HPDE6-E6E7 (cell line): ENCODE results near the gene RNFT1.
A peak's percentile ranks its signal among the peaks of the same experiment; 100 is the strongest.
"Not testable (repeated sequence)": the region's sequence is repeated elsewhere in the genome, so short reads cannot be mapped to it uniquely, and the experiment has no call there.

ENCODE experiments used
- DNase-seq: peaks from one replicate; pipeline ENCODE4 v3.0.0; 2011; ENCODE audit warnings: missing footprints; ENCODE audit errors: extremely low spot score

Gene RNFT1

GRCh38 chr17:59964482-59965328 lies at the start of gene RNFT1:
Gene RNFT1 (minus strand): TSS chr17:59964740. CDS start chr17:59964663, 77 bp downstream.
- DNase-seq = peak; percentile 79

DNA sequence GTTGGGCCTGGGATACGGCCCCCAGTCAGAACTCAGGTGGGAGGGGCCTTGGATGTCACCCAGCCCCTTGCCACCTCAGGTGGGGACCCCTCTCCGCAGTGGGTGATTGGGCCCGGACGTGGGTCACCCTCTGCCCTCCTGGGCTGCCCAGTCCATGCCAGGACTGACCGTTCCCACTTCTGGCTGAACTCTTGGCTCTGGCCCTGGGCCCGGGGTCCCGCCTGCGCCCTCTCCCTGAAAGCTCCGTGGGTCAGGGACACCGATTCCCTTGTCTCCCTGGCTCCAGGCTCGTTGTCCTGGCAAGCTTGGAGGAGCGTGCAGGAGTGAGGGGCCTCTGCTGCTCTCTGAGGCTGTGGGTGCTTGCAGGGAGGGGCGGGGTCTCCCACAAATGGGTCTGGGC lies 44.8 kb upstream of the RNFT1 start:
- DNase-seq = not testable (repeated sequence)

- not testable (repeated sequence) for DNase-seq
Measured at GRCh38 chr17:60008377-60008776, 43.8 kb upstream of the RNFT1 start.

GRCh38 chr17:60006160-60006559 lies 41.6 kb upstream of the RNFT1 start:
- DNase-seq = no peak

- not testable (repeated sequence) for DNase-seq
Measured at GRCh38 chr17:60004561-60004960, 40.0 kb upstream of the RNFT1 start.

GRCh38 chr17:60002405-60002804 lies 37.9 kb upstream of the RNFT1 start:
- DNase-seq = not testable (repeated sequence)

- DNase-seq = not testable (repeated sequence)
Measured at GRCh38 chr17:59996608-59997007, 32.1 kb upstream of the RNFT1 start.

DNA sequence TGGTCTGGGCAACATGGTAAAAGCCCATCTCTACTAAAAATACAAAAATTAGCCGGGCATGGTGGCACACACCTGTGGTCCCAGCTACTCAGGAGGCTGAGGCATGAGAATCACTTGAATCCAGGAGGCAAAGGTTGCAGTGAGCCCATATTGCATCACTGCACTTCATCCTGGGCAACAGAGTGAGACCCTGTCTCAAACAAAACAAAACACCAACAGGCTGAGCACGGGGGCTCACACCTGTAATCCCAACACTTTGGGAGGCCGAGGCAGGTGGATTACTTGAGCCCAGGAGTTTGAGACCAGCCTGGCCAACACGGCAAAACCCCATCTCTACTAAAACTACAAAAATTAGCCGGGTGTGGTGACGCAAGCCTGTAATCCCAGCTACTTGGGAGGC lies 10.6 kb upstream of the RNFT1 start:
- not testable (repeated sequence) for DNase-seq

DNA sequence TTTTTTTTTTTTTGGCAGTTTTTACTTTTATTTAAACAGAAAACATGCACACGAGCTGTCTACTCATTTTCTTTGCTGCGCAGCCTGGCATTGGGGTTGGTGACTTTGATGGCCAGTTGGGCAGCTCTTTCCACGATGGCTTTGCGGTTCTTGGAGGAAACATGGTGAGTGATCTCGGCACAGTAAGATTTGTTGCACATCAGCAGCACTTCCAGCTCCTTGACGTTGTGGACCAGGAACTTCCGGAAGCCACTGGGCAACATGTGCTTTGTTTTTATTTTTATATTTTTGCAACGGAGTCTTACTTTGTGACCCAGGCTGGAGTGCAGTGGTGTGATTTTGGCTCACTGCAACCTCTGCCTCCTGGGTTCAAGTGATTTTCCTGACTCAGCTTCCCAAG lies 8.9 kb upstream of the RNFT1 start:
- DNase-seq = not testable (repeated sequence)

GRCh38 chr17:59972778-59973177 lies 8.2 kb upstream of the RNFT1 start:
- no peak for DNase-seq

DNA sequence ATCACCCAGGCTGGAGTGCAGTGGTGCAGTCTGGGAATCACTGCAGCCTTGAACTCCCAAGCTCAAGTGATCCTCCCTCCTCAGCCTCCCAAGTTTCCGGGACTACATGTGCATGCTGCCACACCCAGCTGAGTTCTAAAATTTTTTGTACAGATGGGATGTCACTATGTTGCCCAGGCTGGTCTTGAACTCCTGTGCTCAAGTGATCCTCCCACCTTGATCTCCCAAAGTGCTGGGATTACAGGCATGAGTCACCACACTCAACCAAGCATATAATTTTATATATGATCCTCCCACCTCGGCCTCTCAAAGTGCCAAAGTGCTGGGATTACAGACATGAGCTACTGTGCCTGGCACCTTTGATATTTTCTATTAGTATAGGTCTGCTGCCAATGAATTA lies 7.2 kb upstream of the RNFT1 start:
- not testable (repeated sequence) for DNase-seq

GRCh38 chr17:59963738-59964481 lies 630 bp downstream of the RNFT1 start:
- DNase-seq = peak; percentile 36

GRCh38 chr17:59962739-59963318 lies 1.7 kb downstream of the RNFT1 start:
- DNase-seq = no peak

GRCh38 chr17:59959574-59959973 lies 5.0 kb downstream of the RNFT1 start:
- not testable (repeated sequence) for DNase-seq

GRCh38 chr17:59954856-59955255 lies 9.7 kb downstream of the RNFT1 start:
- DNase-seq = no peak

- no peak for DNase-seq
Measured at GRCh38 chr17:59950049-59950448, 14.5 kb downstream of the RNFT1 start.

- not testable (repeated sequence) for DNase-seq
Measured at GRCh38 chr17:59947310-59947709, 17.2 kb downstream of the RNFT1 start.

DNA sequence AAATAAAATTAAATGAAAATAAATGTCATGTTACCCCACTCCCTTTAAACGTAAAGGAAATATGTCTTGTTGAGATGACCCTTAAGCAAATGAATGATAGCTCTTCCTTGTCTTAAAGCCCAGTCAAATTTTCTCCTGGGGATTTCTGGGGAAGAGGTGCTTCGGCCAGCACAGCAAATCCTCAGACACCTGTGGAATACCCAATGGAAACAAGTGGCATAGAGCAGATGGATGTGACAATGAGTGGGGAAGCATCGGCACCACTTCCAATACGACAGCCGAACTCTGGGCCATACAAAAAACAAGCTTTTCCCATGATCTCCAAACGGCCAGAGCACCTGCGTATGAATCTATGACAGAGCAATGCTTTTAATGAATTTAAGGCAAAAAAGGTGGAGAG lies 18.1 kb downstream of the RNFT1 start:
- not testable (repeated sequence) for DNase-seq

DNA sequence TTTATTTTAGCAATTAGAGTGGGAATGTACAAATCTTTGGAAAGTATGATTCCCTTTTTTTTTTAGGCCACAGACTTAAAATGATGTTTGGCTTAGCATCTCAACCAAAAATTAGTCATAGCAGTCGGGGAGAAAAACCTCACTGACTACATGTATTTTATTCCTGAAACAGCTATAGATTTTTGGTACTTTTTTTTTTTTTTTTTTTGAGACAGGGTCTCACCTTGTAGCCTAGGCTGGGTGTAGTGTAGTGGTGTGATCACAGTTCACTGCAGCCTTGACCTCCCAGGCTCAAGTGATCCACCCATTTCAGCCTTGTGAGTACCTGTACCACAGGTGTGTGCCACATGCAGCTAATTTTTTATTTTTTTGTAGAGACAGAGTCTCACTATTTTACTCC lies 23.4 kb downstream of the RNFT1 start:
- DNase-seq = no peak

DNA sequence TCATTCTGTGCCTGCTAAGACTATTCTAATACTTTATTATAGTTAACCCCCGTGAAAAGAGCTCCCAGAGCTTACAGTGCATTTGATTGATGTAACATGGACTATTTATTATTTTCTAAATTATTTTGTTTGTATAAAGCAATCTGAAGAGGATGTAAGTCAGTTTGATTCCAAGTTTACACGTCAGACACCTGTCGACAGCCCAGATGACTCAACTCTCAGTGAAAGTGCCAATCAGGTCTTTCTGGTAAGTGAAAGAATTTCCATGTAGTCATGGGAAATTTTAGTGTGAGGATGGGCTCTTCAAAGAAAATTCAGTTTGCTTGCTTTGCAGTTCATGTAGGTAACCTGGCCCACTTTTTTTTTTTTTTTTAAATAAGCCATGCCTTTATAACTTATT lies 23.8 kb downstream of the RNFT1 start:
- not testable (repeated sequence) for DNase-seq

- not testable (repeated sequence) for DNase-seq
Measured at GRCh38 chr17:59933317-59933716, 31.2 kb downstream of the RNFT1 start.

- DNase-seq = not testable (repeated sequence)
Measured at GRCh38 chr17:59930768-59931167, 33.8 kb downstream of the RNFT1 start.
